B cell (primary cell): ENCODE results near the gene LIPK.

Experiments used
- CTCF ChIP-seq: fragments of 200-600 bp; IDR thresholded peaks from one replicate; pipeline ENCODE4 v1.8.0; 2022; ENCODE audit warnings: antibody characterized with exemption, mild to moderate bottlenecking
- EZH2 ChIP-seq: IDR thresholded peaks from 2 replicates; pipeline ENCODE4 v1.6.1; 2012; ENCODE audit warnings: borderline replicate concordance, low read depth, mild to moderate bottlenecking, moderate library complexity, low read length; ENCODE audit not compliant: insufficient read depth, poor library complexity, severe bottlenecking

GRCh38 chr10:88754287-88754686 lies 48.2 kb downstream of the LIPK start:
- TF ChIP-seq CTCF (no peak), EZH2 (no peak)
